GM06990 (cell line): Measurements from ENCODE around the gene TDRD10.

Source experiments
- DNase-seq: peaks from one replicate; pipeline ENCODE4 v3.0.0-alpha.2; 2011; ENCODE audit not compliant: insufficient read length; ENCODE audit errors: extremely low read depth
- H3K27me3 ChIP-seq: replicated peaks from 2 replicates; pipeline ENCODE4 v1.6.0; 2011; ENCODE audit warnings: low read length; ENCODE audit not compliant: control insufficient read depth, insufficient read depth
- H3K36me3 ChIP-seq: 2 replicates; pipeline ENCODE4 v1.5.1; 2011; ENCODE audit warnings: low read length; ENCODE audit not compliant: control insufficient read depth, insufficient read depth
- H3K4me3 ChIP-seq: replicated peaks from 2 replicates; pipeline ENCODE4 v1.5.1; 2011; ENCODE audit warnings: low read depth, mild to moderate bottlenecking, control low read depth, low read length
- TF ChIP-seq, protein P1 (sequence below): IDR thresholded peaks from 2 replicates; pipeline ENCODE4 v1.5.1; 2011; ENCODE audit warnings: low read length, control low read depth, mild to moderate bottlenecking, inconsistent platforms; ENCODE audit not compliant: insufficient read depth, poor library complexity, severe bottlenecking

The TDRD10 gene

DNA sequence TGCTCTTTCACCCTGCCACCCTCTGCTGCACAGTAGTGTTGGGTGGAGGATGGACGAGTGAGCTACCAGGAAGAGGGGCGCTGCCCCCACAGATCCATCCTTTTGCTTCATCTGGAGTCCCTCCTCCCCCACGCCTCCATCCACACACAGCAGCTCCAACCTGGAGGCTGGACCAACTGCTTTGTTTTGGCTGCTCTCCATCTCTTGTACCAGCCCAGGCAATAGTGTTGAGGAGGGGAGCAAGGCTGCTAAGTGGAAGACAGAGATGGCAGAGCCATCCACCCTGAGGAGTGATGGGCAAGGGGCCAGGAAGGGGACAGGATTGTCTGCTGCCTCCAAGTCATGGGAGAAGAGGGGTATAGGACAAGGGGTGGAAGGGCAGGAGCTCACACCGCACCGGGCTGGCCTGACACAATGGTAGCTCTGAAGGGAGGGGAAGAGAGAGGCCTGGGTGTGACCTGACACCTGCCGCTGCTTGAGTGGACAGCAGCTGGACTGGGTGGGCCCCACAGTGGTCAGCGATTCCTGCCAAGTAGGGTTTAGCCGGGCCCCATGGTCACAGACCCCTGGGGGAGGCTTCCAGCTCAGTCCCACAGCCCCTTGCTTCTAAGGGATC is 74.0 kb downstream of the TDRD10 start:
- DNase-seq, result no peak
- peaks cover 22% of the 10 kb centered on the region for H3K36me3 ChIP-seq
- no peak overlapping the region for H3K4me3 ChIP-seq
- no peaks in the 10 kb centered on the region for H3K27me3 ChIP-seq
- TF ChIP-seq, protein P1, sequence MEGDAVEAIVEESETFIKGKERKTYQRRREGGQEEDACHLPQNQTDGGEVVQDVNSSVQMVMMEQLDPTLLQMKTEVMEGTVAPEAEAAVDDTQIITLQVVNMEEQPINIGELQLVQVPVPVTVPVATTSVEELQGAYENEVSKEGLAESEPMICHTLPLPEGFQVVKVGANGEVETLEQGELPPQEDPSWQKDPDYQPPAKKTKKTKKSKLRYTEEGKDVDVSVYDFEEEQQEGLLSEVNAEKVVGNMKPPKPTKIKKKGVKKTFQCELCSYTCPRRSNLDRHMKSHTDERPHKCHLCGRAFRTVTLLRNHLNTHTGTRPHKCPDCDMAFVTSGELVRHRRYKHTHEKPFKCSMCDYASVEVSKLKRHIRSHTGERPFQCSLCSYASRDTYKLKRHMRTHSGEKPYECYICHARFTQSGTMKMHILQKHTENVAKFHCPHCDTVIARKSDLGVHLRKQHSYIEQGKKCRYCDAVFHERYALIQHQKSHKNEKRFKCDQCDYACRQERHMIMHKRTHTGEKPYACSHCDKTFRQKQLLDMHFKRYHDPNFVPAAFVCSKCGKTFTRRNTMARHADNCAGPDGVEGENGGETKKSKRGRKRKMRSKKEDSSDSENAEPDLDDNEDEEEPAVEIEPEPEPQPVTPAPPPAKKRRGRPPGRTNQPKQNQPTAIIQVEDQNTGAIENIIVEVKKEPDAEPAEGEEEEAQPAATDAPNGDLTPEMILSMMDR, result no peak

DNA sequence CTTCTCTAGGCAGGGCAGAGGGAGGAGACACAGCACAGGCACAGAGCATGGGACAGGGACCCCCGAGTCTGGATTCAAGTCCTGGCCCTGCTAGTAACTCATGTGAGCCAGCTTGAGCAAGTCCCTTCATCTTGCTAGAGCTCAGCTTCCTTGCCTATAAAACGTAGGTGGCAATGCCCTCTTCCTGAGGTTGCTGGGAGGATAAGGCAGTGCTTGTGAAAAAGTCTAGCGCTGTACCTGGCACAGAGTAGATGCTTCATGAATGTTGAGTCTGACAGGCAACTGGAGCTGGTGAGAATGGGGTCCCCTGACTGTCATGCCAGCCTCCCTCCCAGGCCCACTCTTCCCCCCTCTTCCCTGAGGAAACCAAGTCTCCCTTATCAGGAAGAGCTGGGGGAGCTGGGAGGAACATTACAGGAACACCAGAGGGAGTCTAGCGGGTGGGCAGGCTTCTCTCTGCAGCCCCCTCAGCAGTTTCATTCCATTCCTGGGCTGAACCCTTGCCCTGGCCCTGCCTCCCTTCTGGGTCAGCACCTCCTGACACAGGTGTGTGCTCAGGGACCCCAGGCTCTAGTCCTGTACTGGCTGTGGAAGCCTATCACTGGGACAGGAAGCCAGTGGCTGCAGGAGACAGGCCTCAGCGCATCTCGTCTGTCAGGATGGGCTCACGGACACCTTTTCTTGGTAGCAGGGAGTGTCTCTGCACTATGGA is 75.5 kb downstream of the TDRD10 start:
- TF ChIP-seq, protein P1, result no peak
- no peaks in the 10 kb centered on the region for H3K27me3 ChIP-seq
- H3K4me3 ChIP-seq, result no peak overlapping the region
- peaks cover 27% of the 10 kb centered on the region for H3K36me3 ChIP-seq
- DNase-seq, result no peak

DNA sequence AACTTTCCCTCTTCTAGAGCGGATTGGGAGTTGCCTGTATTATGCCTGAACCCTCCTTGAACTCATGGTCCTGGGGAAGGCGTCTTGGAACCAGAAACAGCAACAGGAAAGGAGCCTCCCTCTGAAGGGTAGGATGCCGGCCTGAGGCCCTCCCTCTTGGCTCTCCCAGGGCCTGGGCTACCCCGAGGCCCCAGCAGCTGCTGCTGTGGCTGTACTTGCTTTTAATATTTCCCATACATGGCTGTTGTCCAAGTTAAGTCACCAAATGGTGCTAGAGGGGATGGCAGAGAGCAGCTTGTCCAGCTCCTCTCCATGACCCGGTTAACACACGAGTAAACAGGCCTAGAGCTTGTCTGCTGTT is 76.0 kb downstream of the TDRD10 start:
- DNase-seq, result no peak
- Histone ChIP-seq H3K4me3 (no peak overlapping the region), H3K36me3 (peaks cover 33% of the 10 kb centered on the region), H3K27me3 (no peaks in the 10 kb centered on the region)
- TF ChIP-seq, protein P1, result no peak

DNA sequence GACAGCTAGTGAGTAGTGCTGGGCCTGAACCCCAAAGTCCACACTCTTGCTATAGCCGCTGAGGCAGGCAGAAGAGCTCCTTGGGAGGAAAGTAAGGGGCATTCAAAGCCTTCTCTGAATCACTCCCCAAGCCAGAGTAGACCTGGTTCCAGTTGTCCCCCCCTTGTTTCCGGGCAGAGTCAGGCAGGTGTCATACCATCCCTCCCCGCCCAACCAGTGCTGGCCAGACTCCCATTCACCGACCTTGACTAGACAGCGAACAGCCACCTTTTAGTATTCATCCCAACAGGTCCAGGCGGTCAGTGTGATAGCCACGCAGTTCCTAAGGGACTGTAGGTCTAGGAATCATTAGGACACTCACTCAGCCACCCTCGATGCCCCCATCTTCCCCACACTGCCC is 77.4 kb downstream of the TDRD10 start:
- H3K36me3 ChIP-seq, result peaks cover 41% of the 10 kb centered on the region
- DNase-seq, result no peak
- H3K27me3 ChIP-seq, result no peaks in the 10 kb centered on the region
- no peak overlapping the region for H3K4me3 ChIP-seq
- TF ChIP-seq, protein P1, result no peak

DNA sequence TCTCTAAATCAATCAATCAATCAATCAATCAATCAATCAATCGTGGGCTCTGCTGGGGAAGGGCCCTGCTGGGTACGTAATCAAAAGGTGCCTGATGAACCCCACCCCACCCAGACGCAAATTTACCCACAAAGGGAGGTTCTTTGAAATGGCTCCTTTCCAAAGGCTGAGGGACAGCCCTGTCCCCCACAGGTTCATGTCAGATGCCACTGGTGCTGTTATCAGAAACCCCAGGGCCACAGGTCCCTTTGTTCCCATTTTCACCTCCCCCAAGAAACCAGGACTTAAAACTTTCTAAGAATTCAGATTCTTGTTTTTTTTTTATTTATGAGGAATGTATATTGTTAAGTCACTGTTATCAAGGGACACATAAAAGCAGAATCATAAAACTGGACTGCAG is 79.7 kb downstream of the TDRD10 start:
- Histone ChIP-seq H3K4me3 (no peak overlapping the region), H3K27me3 (no peaks in the 10 kb centered on the region), H3K36me3 (peaks cover 57% of the 10 kb centered on the region)
- DNase-seq, result no peak
- TF ChIP-seq, protein P1, result no peak

DNA sequence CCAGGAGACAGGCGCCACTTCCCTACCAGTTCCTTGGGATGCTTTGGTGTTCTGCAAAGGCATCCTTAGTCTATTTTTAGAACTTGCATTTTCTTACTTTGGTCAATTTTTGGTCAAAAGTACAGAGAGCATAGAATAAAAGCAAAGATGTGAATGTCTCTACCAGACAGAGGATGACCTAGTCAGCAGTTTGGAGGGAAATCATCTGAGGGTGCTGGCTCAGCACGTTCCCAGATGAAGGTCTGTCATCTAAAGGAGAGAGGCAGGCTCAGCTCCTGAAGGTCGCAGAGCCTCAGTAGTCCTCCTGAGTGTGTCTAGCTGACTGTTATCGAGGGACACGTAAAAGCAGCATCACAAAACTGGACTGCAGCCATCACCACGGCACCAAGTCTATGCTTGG is 80.9 kb downstream of the TDRD10 start:
- Histone ChIP-seq H3K27me3 (no peaks in the 10 kb centered on the region), H3K36me3 (peaks cover 60% of the 10 kb centered on the region), H3K4me3 (no peak overlapping the region)
- DNase-seq, result no peak
- TF ChIP-seq, protein P1, result no peak
